ENCODE results near the gene SHQ1.

DNA sequence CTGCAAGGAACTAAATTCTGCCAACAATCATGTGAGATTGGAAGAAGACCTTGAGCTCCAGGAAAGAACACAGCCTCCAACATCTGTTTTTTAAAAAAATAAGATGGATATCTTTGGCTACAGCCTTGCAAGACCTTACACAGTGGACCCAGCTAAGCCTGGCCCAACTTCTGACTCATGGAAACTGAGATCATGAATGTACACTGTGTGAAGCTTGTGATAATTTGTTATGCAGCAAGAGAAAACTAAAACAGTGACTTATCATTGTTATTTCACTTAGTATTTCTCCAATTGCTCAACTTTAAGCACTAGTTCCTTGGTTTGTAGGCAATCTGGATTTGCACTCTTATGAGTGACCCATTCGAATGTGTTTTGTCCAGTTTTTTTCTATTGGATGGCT is 29.3 kb downstream of the SHQ1 start:
- no peak for TF ChIP-seq POLR2A (IDR thresholded peaks at IDR 0.05)
- TF ChIP-seq, protein P1, sequence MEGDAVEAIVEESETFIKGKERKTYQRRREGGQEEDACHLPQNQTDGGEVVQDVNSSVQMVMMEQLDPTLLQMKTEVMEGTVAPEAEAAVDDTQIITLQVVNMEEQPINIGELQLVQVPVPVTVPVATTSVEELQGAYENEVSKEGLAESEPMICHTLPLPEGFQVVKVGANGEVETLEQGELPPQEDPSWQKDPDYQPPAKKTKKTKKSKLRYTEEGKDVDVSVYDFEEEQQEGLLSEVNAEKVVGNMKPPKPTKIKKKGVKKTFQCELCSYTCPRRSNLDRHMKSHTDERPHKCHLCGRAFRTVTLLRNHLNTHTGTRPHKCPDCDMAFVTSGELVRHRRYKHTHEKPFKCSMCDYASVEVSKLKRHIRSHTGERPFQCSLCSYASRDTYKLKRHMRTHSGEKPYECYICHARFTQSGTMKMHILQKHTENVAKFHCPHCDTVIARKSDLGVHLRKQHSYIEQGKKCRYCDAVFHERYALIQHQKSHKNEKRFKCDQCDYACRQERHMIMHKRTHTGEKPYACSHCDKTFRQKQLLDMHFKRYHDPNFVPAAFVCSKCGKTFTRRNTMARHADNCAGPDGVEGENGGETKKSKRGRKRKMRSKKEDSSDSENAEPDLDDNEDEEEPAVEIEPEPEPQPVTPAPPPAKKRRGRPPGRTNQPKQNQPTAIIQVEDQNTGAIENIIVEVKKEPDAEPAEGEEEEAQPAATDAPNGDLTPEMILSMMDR (IDR thresholded peaks at IDR 0.05): no peak
